ENCODE data around the gene CCDC112.
"Not testable (repeated sequence)": the region's sequence is repeated elsewhere in the genome, so short reads cannot be mapped to it uniquely, and the experiment has no call there.

Gene CCDC112

DNA sequence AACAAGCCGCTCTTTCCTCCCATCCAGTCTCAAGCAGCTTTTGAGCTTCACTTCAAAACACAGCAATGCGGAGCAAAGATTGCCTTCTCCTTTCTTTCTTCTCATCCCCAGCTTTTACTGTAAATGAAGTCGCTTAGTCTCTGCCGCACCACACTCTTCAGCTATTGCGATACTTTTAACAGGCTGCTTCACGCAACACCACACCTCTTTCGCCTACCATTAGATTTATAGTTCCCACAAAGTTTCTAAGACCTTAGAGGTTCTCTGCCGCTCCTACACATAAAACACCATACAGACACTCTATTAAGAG is 34.5 kb downstream of the CCDC112 start:
- DNase-seq (ENCODE audit: low spot score) = no peak

- no peak for DNase-seq (ENCODE audit: low spot score)
Observed at GRCh38 chr5:115260248-115260647, 36.2 kb downstream of the CCDC112 start.

DNA sequence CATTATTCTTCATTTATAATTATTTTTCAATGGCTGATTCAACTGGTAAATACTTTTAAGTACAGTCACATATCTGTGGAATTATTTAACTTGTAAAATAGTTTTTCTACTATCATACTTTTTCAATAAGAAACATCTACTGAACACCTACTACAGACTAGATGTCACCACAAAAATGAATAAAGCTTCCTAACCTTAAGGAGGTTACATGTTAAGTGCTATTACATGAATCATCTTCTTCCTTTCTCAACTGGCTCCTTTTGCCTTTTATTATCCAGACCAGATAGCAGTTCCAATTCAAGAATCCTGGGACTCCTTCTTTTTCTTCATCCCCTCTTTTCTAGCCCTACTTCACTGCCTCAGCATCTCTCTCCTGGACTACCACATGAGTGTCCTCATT is 38.5 kb downstream of the CCDC112 start:
- DNase-seq (ENCODE audit: low spot score) = no peak

GRCh38 chr5:115249379-115249778 is 47.1 kb downstream of the CCDC112 start:
- not testable (repeated sequence) for DNase-seq (ENCODE audit: low spot score)

DNA sequence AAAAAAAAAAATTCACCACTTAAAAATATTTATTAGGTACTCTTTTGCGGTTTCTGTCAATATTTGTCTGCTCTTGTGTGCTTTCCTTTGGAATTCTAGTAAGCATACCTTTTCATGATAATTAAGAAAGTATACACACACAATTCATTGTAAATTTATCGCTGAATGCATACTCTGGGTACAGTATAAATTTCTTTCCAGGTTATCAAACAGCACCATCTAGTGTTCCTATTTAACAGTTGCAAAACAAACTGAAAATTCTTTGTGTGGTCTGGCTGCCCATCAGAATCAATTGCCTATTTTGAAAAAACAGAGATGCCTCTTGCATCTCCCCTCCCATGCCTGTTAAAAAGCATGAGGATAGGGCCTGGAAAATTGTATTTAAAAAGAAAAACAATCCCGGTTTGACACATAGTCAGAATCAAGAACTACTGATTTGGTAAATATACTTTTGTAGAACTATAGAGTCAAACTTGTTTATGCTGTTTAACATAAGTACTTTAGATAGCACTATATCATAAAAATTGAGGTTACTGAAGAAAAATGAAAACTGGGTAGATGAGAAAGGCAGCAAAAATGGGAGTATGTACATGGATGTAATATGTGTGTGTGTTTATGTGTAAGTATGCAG is 50.0 kb downstream of the CCDC112 start:
- DNase-seq (ENCODE audit: low spot score) = peak; percentile 64

DNA sequence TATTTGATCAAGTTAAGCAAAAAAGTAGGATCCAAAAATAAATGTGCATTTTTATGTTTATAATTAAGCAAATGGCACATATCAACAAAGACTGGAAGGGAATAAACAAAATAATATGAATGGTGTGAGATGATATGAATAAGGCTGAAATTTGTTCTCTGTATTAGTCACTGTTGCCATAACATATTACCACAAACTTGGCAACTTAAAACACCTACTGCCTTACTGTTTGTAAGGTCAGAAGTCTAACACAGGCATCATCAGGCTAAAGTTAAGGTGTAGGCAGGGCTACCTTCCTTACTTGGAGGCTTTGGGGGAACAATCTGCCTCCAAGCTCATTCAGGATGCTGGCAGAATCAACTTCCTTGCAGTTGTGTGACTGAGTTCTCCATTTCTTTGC is 53.0 kb downstream of the CCDC112 start:
- DNase-seq (ENCODE audit: low spot score) = no peak

GRCh38 chr5:115241881-115242642 is 54.4 kb downstream of the CCDC112 start:
- DNase-seq (ENCODE audit: low spot score) = no peak

DNA sequence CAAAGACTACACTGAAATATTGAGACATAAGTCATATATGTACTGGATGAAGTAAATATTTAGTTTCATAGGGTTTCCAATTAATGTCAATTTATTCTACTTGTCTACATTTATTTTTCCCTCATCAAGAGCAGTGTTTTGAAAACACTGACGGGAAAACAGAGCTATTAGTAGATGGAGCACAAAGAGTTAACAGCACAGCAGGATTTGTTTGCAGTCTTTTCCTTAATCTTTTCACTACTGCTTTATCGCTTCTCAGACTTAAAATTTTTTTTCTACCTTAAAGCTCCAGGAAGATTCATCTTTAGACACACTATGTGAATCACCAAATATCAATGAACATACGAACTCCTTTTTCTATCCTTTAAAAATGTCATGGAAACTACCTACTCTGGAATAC is 59.4 kb downstream of the CCDC112 start:
- DNase-seq (ENCODE audit: low spot score) = no peak

GRCh38 chr5:115236599-115236998 is 59.9 kb downstream of the CCDC112 start:
- no peak for DNase-seq (ENCODE audit: low spot score)

GRCh38 chr5:115231598-115231997 is 64.9 kb downstream of the CCDC112 start:
- DNase-seq (ENCODE audit: low spot score) = no peak

- no peak for DNase-seq (ENCODE audit: low spot score)
Observed at GRCh38 chr5:115229606-115230005, 66.8 kb downstream of the CCDC112 start.

- DNase-seq (ENCODE audit: low spot score) = no peak
Observed at GRCh38 chr5:115227281-115227680, 69.2 kb downstream of the CCDC112 start.
